ENCODE data around the gene DNAJC8.

GRCh38 chr1:28185071-28185470, 47.8 kb downstream of the DNAJC8 start:
- TF ChIP-seq POLR2A (IDR thresholded peaks at IDR 0.05; ENCODE audit: low read depth, low read length) (no peak), TAF1 (IDR thresholded peaks at IDR 0.05; ENCODE audit: low read depth, low read length) (no peak), POLR2AphosphoS5 (IDR thresholded peaks at IDR 0.05; ENCODE audit: low read depth, low read length) (no peak), SPI1 (IDR thresholded peaks at IDR 0.05; ENCODE audit: low read depth, low read length) (no peak), PAX5 (IDR thresholded peaks at IDR 0.05; ENCODE audit: insufficient read depth, low read length, severe bottlenecking) (no peak), POU2F2 (IDR thresholded peaks at IDR 0.05; ENCODE audit: low read depth, low read length) (no peak)

All from GM12891 (cell line).